ENCODE data around the gene SH3BGRL3. TPM values are rescaled to one million over a fixed set of nuclear protein-coding genes. Genes with fewer than 3 reads are reported as not detected.

SH3BGRL3 gene
- total RNA-seq, 2 donors from 2014 or later: 261 to 364 TPM

DNA sequence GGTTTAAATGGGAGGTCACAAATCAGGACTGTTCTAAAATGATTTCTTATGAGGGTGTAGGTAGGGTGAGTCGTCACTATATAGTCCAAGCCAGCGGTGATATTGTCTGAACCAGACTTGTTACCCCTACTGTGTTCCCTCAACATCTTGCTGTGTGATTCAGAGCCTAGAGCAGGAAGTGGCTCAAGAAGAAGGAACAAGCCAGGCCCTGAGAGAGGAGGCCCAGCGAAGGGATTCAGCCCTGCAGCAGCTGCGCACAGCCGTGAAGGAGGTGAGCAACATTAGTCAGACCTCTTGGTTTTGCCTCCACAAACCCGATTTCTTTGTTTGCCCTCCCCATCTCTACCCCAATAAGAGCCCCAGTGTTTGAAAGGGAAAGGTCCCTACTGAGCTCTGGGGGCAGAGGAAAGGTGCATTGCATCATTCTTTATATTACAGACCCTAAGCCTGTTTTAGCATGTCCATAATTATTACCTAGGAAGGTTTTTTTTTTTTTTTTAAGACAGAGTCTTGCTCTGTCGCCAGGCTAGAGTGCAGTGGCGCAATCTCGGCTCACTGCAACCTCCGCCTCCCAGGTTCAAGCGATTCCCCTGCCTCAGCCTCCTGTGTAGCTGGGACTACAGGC, 5.0 kb upstream of the SH3BGRL3 start:
- no peak for DNase-seq (ENCODE audit: low spot score in 2 of 2)
- peak in 1 of 2 donors; percentile 1 for ATAC-seq

DNA sequence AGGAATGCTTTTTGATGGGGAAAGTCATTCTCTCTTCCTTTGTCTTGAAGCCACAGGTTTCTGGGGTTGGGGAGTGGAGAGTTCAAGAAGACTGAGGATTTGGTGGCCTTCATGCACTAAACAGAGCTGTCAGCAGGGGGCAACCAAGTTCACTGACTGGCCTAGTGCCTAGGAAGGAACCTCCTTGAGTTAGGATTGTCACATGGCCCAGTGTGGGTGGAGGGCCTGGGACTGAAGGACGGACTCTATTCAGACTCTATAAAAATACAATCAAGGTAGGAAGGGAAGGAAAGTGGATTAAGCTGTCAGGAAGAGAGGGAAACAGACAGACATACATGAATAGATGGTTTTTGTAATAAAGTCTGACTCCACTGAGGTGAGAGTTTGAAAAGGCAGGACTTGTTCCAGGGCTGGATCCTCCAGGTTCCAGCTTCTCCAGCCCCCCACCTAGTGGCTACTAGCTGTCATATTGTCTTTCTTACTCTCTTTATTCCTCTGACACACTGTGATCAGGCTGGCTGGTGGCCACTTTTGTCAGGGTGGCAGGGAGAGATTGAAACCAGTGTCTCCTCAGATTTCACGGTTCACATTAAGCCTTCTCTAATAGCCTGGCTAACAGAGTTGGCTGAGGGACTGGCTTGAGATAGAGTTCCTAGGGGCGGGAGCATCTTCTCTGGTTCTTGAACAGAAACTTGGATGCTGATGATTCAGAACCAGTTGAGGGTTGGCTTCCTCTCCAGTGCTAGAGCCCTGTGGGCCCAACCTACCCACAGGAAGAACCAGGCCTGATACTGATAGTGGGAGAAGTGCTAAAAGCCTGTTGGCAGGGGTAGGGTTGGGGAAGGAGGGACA, 4.1 kb upstream of the SH3BGRL3 start:
- peak overlapping the region; percentile 92 to 93 for H3K27ac Mint-ChIP-seq
- peak; percentile 79 to 80 for ATAC-seq
- H3K36me3 Mint-ChIP-seq: peaks cover 29 to 40% of the 10 kb centered on the region in 2 donors

More for the DNA sequence above, 5.0 kb upstream of the SH3BGRL3 start:
- Mint-ChIP-seq H3K27ac (peak overlapping the region; percentile 56 to 92), H3K9me3 (no peaks in the 10 kb centered on the region), H3K36me3 (peaks cover 23 to 36% of the 10 kb centered on the region in 2 donors)

DNA sequence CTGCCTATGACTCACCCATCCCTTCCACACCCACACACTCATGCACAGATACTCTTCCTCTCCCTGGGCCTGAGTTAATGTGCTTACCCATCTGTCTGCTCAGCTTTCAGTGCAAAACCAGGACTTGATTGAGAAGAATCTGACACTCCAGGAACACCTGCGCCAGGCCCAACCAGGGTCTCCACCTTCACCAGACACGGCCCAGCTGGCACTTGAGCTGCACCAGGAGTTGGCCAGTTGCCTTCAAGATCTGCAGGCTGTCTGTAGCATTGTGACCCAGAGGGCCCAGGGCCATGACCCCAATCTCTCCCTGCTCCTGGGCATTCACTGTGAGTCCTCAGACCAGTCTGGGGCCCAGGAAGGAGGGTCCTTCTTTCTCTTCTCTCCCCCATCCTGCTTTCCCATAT, 3.5 kb upstream of the SH3BGRL3 start:
- H3K27ac Mint-ChIP-seq: peak overlapping the region; percentile 92 to 93
- ATAC-seq (peak in 1 of 2 donors; percentile 1), DNase-seq (ENCODE audit: low spot score in 2 of 2) (no peak)
- H3K36me3 Mint-ChIP-seq: peaks cover 35 to 47% of the 10 kb centered on the region in 2 donors
- no peaks in the 10 kb centered on the region for H3K9me3 Mint-ChIP-seq

More for the DNA sequence above, 4.1 kb upstream of the SH3BGRL3 start:
- peak; percentile 81 to 85 for DNase-seq (ENCODE audit: low spot score in 2 of 2)
- H3K9me3 Mint-ChIP-seq: no peaks in the 10 kb centered on the region

DNA sequence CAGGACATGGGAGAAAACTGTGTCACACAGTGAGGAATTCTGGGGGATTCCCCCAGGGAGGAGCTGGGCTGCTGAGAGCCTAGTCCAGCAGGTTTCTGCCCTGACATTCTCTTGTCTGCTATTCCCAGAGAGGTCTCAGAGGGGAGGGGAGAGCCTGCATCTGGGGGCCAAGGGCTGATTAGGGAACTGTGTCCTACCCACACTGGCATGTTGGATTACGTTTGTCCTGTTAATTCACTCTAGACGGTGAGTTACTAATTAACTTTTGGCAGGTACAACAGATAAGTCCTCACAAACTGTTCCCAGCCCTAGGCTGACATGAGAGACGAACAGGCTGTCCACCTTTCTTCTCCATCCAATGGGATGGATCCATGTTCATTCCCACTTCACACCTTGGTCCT, 2.6 kb upstream of the SH3BGRL3 start:
- Mint-ChIP-seq H3K36me3 (peaks cover 38 to 46% of the 10 kb centered on the region in 2 donors), H3K27ac (peak overlapping the region in 1 of 2 donors; percentile 92), H3K9me3 (no peaks in the 10 kb centered on the region)
- DNase-seq (ENCODE audit: low spot score in 2 of 2) (no peak), ATAC-seq (no peak)

DNA sequence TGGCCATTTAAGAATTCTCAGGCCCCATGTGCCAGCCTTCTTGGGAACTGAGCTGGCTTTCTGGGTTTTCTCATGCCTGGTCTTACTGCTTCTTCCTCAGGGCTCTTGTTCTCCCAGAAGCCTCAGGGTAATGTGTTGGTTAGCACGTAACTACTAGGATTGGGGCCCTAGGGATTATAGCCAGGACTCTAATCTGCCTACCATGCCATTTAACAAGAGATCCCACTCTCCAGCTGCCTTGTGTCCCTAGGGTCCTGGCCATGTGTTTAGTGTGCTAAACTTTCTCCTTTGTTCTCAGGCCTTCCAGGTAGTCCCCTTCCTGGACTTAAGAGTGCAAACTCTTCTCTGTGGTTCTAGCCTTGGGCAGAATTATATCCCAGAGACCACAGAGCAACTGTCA, 2.2 kb upstream of the SH3BGRL3 start:
- ATAC-seq (no peak), DNase-seq (ENCODE audit: low spot score in 2 of 2) (no peak)
- peak overlapping the region; percentile 92 to 95 for H3K27ac Mint-ChIP-seq
- H3K36me3 Mint-ChIP-seq: peaks cover 38 to 50% of the 10 kb centered on the region in 2 donors
- H3K9me3 Mint-ChIP-seq: no peaks in the 10 kb centered on the region

DNA sequence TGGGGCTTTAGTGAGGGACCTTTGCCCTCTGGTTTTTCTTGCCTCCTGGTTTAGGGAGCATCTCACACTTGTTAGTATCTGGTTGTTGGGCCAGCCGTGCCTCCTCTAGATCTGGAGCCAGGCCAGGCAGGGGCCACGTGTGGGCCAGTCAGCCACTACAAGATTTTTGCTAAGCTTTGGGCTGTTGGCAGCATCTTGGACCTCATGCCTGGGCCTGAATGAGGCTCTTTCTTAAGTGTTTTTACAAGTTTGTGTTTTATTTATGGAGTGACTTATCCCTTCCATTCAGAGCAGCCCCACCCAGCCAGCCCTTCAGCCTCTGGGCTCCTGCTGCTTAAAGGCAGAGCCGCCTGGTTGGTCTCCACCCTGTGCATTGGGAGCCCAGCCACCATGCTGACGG, 1.6 kb upstream of the SH3BGRL3 start:
- DNase-seq (ENCODE audit: low spot score in 2 of 2) (no peak), ATAC-seq (no peak)
- Mint-ChIP-seq H3K27ac (peak overlapping the region; percentile 92 to 95), H3K36me3 (peaks cover 38 to 56% of the 10 kb centered on the region in 2 donors), H3K9me3 (no peaks in the 10 kb centered on the region)

DNA sequence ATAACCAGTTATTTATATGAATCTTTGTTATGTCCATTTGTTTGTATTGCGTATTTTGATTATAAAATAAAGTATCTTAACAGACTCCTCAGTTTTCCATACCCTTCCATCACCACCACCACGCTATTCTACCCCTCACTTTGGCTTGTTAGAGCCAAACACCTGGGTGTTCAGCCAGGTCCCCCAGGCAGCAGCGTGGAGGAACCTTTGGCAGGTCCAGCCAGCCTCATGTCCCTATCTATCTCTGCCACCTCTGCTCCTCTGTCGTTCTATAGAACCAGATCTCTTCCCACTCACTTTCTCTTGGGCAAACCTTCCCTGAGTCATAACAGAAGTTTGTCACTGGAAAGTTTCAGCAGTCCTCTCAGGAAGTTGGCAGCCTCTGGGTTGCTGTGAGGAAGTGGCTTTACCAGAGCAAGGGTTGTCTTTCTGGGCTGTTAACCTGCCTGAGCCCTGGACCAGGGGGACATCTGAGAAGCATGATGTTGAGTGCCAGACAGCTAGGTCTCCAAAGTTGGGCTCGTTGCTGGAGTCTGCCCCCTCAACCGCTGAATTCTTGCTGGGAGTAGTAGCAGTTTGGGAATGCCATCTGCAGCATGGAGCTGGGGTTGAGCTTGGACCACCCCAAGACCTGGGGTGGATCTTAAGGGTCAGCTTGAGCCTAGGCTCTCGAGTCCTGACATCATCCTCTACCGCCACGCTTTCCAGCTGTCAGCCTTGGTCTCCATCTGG, 996 bp upstream of the SH3BGRL3 start:
- Mint-ChIP-seq H3K27ac (peak overlapping the region; percentile 92 to 95), H3K9me3 (no peaks in the 10 kb centered on the region), H3K36me3 (peaks cover 38 to 59% of the 10 kb centered on the region in 2 donors)
- DNase-seq (ENCODE audit: low spot score in 2 of 2) (peak in 1 of 2 donors; percentile 80), ATAC-seq (peak; percentile 8 to 33)

DNA sequence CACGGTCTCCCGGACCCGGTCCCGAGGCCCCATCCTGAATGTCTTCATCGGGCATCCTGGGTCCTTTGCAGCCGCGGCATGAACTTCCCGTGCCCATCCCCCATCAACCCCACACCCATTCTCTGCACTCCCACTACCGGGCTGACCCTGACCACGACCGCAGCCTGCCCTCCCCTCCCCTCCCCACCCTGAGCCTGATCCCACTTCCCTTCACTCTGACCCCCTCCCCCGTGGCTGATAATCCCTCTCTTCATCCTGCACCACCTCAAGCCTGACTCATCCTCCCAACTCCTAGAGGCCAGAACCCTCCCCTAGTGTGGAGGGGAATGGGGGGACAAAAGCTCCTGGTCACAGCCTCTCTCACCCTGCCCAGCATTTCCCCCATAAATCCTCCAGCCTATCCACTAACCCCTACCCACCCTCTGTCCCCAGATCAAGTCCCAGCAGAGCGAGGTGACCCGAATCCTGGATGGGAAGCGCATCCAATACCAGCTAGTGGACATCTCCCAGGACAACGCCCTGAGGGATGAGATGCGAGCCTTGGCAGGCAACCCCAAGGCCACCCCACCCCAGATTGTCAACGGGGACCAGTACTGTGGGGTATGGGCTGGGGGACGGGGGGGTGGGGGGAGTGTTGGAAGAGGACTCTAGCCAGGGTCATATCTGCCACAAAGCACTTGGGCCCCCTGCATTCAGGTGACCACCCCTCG, 602 bp downstream of the SH3BGRL3 start:
- peak overlapping the region; percentile 90 to 92 for H3K27ac Mint-ChIP-seq
- DNase-seq (ENCODE audit: low spot score in 2 of 2): no peak
- no peak for ATAC-seq
- peaks cover 48 to 68% of the 10 kb centered on the region in 2 donors for H3K36me3 Mint-ChIP-seq
- no peaks in the 10 kb centered on the region for H3K9me3 Mint-ChIP-seq

DNA sequence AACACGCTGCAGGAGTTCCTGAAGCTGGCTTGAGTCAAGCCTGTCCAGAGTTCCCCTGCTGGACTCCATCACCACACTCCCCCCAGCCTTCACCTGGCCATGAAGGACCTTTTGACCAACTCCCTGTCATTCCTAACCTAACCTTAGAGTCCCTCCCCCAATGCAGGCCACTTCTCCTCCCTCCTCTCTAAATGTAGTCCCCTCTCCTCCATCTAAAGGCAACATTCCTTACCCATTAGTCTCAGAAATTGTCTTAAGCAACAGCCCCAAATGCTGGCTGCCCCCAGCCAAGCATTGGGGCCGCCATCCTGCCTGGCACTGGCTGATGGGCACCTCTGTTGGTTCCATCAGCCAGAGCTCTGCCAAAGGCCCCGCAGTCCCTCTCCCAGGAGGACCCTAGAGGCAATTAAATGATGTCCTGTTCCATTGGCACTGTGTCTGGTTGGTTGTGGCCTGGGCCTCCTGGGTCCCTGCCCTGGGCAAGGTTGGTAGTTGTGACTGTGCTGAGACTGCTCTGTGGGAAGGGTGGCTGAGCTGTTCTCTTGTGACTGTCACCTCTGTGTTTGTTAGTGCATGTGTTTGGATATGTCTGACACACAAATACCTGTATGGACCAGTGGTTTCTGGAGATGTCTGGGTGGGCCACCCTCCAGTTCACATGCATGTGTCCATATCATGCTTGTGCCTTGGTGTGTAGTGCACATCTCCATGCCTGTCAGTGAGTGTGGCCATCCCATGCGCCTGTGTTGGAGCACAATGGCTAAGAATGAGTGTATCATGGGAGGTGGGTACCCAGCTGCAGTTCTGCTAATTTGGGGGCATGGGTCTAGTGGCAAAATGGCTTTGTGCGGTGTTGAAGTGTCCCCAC, 1.4 kb downstream of the SH3BGRL3 start:
- DNase-seq (ENCODE audit: low spot score in 2 of 2) (no peak), ATAC-seq (no peak)
- H3K9me3 Mint-ChIP-seq: no peaks in the 10 kb centered on the region
- H3K36me3 Mint-ChIP-seq: peaks cover 48 to 68% of the 10 kb centered on the region in 2 donors
- peak overlapping the region; percentile 92 to 95 for H3K27ac Mint-ChIP-seq

DNA sequence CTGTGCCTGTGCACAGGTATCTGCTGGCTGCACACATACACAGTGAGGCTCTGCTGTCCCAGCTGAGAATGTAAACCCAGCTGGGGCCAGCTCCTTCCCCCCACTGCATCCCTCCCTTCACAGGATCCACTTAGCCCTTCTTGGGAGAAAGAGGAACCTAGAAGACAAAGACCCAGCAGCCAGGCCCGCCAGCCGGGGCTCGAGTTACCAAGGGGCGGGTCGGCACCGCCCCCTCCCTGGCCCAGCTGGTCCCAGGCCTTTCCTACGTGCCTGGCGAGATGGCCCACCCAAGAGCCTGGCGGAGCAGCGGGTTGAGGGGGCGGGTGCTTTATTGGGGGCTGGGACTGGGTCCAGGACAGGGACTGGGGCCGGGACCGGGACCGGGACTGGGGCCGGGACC, 2.1 kb downstream of the SH3BGRL3 start:
- ATAC-seq (no peak), DNase-seq (ENCODE audit: low spot score in 2 of 2) (no peak)
- no peaks in the 10 kb centered on the region for H3K9me3 Mint-ChIP-seq
- peak overlapping the region; percentile 92 to 95 for H3K27ac Mint-ChIP-seq
- peaks cover 44 to 64% of the 10 kb centered on the region in 2 donors for H3K36me3 Mint-ChIP-seq

DNA sequence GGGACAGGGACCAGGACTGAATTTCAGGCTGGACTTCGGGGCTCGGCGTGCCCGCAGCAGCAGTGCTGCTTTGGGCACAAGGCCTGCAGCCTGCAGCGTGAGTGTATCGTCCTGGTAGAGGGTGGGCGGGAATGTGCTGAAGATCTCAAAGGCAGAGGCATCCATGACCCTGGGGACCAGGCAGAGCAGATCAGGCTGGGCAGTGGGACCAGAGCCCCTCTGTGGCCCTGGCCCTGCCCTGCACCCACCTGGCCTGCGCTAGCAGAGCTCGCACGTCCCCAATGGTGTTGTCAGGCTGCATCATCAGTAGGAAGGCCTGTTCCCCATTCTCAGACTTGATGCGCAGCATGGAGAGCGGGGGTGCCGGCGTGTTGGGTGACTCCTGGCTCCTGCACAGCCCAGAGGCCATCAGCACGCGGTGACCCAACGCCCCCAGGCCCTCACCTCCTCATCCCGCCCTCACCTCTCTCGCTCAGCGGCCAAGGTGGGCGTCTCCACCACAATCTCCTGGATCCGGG, 2.6 kb downstream of the SH3BGRL3 start:
- ATAC-seq (no peak), DNase-seq (ENCODE audit: low spot score in 2 of 2) (no peak)
- Mint-ChIP-seq H3K27ac (peak overlapping the region in 1 of 2 donors; percentile 87), H3K9me3 (no peaks in the 10 kb centered on the region), H3K36me3 (peaks cover 40 to 59% of the 10 kb centered on the region in 2 donors)

DNA sequence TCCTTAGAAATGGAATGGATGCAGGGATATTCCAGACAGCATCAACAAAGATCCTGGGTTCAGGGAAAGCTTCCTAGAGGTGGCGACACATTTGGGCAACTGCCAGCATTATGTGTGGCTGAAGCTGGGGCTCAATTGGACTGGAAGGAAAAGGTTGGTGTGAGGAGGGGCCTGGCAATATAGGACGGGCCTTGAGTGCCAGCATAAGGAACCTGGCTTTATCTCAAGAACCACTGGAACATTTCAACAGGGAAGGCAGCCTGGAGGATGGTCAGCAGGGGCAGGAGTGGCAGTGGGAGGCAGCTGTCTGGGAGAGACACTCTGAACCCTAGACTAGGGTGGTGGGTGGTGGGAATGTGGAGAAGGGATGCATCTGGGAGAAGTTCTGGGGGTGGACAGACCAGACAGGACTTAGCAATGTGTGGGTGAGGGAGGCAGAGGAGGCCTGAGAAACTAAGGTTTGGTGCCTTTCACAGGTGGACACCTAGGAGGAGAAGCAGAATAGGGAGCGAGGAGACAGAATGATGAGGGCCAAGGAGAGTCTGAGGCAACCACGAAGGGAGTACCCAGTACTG, 3.5 kb downstream of the SH3BGRL3 start:
- peak overlapping the region; percentile 87 to 96 for H3K27ac Mint-ChIP-seq
- H3K36me3 Mint-ChIP-seq: peaks cover 32 to 50% of the 10 kb centered on the region in 2 donors
- DNase-seq (ENCODE audit: low spot score in 2 of 2) (no peak), ATAC-seq (no peak)
- H3K9me3 Mint-ChIP-seq: no peaks in the 10 kb centered on the region

DNA sequence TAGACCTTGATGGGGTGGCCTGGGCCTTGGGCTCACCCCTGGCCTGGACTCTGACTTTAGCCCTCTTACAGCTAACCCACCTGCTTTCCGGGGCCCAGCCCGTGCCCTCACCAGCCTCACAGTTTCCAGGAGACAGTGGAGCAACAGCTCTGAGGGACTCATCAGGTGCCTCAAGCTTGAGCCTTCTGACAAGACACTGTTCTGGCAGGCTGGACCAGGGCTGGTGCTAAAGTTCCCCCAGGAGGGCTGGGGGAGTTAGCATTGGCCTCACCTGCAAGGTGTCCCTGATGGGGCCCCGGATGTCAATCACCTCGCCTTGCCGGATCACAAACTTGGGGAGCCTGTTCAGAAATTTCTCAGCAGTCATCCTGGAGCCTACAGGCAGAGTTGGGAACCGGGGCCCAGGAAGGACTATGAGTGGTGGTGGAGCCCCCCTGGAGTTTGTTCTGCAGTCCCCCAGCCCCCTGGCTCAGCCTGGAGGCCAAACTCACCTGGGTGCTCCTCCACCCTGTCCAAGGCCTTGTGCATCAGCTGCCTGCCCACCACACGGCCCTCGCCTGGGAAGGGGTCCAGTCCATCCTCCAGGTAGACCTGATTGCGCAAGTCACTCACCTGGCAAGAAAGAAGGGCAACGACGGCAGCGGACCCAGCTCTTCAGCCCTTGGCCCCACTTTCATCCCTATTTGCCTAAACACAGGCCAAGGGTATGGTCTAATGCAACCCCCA, 4.1 kb downstream of the SH3BGRL3 start:
- DNase-seq (ENCODE audit: low spot score in 2 of 2) (no peak), ATAC-seq (no peak)
- no peaks in the 10 kb centered on the region for H3K9me3 Mint-ChIP-seq
- peaks cover 26 to 43% of the 10 kb centered on the region in 2 donors for H3K36me3 Mint-ChIP-seq
- H3K27ac Mint-ChIP-seq: peak overlapping the region; percentile 87 to 96

DNA sequence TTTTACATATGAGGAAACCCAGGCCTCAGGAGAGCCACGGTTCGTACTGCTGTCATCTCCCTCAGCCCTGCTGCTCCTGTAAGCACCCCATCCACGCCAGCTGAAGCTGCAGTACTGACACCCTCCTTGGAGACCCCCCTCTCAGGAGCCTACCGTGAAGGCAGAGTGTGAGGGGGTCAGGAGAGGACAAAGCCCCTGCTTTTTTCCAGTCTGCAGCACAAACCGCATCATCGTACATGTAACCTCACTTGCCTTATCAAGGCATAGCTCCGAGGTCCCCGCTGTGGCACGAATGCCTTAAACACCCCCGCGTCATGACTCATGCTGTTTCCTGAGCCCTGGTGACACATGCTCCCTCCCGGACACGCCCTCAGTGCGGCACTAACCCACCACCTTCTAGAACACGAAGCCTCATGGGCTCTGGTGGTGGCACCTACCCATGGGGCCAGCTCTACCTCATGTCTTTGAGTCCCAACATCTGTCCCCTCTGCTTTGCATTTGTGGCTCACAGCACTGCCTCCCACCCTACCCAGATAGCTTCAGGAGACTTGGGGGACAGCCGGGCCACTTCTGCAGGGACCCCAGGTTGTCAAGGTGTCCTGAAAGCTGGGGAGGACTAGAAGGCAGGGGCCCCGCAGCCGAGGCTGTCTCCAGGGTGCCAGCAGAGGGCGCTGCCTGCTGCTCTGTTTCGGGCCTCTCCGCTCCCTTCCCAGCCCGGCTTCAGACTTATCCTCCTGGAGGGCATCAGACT, 4.9 kb downstream of the SH3BGRL3 start:
- Mint-ChIP-seq H3K36me3 (peaks cover 26 to 36% of the 10 kb centered on the region in 2 donors), H3K9me3 (no peaks in the 10 kb centered on the region), H3K27ac (peak overlapping the region; percentile 87 to 96)
- ATAC-seq (peak; percentile 65 to 82), DNase-seq (ENCODE audit: low spot score in 2 of 2) (peak; percentile 88 to 91)

Measured in activated naive CD4-positive, alpha-beta T cell treated with anti-CD3 and anti-CD28 coated beads, Interleukin-2, amount 50 U/mL, for 72 hours (primary cell).